HEK293T (cell line): ENCODE data around the gene TBC1D14.

ENCODE experiments used
- BHLHE40 ChIP-seq: fragments of 450-650 bp; IDR thresholded peaks from 2 replicates; pipeline ENCODE4 v1.6.1; 2016; ENCODE audit warnings: mild to moderate bottlenecking, moderate library complexity, borderline replicate concordance
- FOXK2 ChIP-seq: fragments of 450-650 bp; IDR thresholded peaks from 2 replicates; pipeline ENCODE4 v1.6.1; 2016; ENCODE audit warnings: mild to moderate bottlenecking
- FOXM1 ChIP-seq: fragments of 450-650 bp; IDR thresholded peaks from 2 replicates; pipeline ENCODE4 v1.6.1; 2017; ENCODE audit warnings: mild to moderate bottlenecking, borderline replicate concordance
- SUZ12 ChIP-seq: fragments of 450-650 bp; IDR thresholded peaks from 2 replicates; pipeline ENCODE4 v1.6.1; 2016; ENCODE audit warnings: mild to moderate bottlenecking
- TF ChIP-seq, protein P1 (sequence below): fragments of 450-650 bp; IDR thresholded peaks from 2 replicates; pipeline ENCODE4 v1.6.1; 2016

DNA sequence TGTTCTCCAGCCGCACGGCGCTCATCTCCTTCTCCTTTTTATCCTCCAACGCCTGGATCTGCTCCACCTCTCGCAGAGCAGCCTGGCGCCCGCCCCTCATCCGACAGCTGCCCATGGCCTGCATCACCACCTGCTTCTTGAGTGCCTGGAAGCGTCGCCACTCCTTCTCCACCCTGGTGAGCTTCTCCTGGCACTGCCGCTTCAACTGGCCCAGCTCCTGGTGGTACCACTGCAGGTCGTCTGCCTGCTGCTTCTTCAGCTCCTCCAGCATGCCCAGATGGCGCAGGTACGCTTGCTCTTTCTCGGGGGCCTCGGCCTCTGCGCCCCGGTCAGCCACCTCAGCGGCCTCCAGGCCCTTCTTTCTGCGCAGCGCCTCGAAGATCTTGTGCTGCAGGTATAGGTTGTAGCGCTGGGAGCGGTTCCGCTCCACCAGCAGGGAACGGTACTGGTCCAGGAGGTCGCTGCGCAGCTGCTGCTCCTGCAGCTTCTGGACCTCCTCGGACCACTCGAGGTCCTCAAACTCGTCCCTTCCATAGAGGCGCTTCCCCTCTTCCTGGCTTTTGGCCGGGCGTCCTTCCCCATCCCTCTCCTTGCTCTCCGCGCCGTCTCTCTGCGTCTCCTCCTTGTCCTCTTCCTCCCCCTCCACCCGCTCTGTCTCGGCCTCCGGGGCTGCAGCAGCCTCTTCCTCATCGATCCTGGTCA lies 132.3 kb downstream of the TBC1D14 start:
- TF ChIP-seq, protein P1, sequence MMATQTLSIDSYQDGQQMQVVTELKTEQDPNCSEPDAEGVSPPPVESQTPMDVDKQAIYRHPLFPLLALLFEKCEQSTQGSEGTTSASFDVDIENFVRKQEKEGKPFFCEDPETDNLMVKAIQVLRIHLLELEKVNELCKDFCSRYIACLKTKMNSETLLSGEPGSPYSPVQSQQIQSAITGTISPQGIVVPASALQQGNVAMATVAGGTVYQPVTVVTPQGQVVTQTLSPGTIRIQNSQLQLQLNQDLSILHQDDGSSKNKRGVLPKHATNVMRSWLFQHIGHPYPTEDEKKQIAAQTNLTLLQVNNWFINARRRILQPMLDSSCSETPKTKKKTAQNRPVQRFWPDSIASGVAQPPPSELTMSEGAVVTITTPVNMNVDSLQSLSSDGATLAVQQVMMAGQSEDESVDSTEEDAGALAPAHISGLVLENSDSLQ = no peak
- no peak for TF ChIP-seq BHLHE40
- TF ChIP-seq FOXM1 = no peak
- no peak for TF ChIP-seq SUZ12
- TF ChIP-seq FOXK2 = no peak
